Activated CD4-positive, alpha-beta T cell treated with anti-CD3 and anti-CD28 coated beads for 24 hours (primary cell): Measurements from ENCODE around the gene TPSAB1.
"Not testable (repeated sequence)": the region's sequence is repeated elsewhere in the genome, so short reads cannot be mapped to it uniquely, and the experiment has no call there.

Source experiments
- DNase-seq, 2 donors: peaks; one replicate each; pipeline ENCODE4 v3.0.0-alpha.2; 2020; ENCODE audit warnings: low read depth in 2 of 2

Gene TPSAB1

GRCh38 chr16:1240436-1240835, at the start of gene TPSAB1:
TSS of gene TPSAB1 (plus strand) at chr16:1240705. CDS start at chr16:1240939, 234 bp downstream.
- DNase-seq, result not testable (repeated sequence)

- not testable (repeated sequence) for DNase-seq
These were observed 49.7 kb upstream of the TPSAB1 start for GRCh38 chr16:1190789-1191188.

- no peak for DNase-seq
These were observed 48.0 kb upstream of the TPSAB1 start for GRCh38 chr16:1192384-1193073.

- DNase-seq, result no peak
These were observed 47.2 kb upstream of the TPSAB1 start for GRCh38 chr16:1193143-1193824.

DNA sequence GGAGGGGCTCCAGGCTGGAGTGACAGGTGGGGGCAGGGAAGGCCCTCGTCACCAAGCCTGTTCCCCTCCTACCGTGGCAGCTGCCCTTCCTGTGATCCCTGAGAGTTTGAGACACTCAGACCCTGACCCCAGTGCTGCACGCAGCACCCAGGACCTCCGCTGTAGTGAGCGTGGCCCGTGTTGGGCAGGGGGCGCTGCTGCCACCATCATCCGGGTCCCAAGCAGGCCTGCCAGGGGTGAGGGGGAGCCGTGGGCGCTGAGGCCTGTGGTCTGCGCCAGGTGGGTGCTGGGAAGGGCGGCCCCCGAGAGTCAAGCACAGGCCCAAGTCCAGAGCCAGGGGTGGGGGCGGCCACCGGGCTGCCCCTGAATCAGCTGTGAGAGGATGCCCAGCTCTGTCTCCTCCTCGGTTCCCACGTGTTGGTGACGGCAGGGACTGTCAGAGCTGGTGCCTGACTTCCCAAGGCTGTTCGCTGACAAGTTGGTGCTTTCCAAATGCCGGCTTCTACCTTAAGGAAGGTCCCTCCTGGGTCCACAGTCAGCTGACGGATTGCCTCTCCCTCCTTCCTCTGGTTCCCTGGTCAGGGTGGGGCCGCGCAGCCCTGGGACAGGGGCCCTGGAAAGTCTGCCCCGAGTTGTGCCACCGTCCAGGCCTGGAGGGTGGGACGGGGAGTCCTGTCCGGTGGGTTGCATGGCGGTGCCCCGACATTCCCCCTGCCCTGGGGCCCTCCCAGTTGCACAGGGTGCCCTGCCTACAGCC, 46.5 kb upstream of the TPSAB1 start:
- no peak for DNase-seq

GRCh38 chr16:1194665-1195392, 45.7 kb upstream of the TPSAB1 start:
- DNase-seq, result no peak

DNA sequence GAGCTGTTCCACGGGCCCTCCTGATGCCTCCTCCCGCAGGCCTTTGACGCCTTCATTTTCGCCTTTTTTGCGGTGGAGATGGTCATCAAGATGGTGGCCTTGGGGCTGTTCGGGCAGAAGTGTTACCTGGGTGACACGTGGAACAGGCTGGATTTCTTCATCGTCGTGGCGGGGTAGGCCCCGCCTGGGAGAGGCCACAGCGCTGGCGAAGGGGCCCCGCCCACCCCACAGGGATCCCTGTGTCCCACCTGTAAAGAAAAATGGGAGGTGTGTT, 45.2 kb upstream of the TPSAB1 start:
- no peak for DNase-seq

GRCh38 chr16:1196494-1196893, 44.0 kb upstream of the TPSAB1 start:
- DNase-seq, result no peak

- DNase-seq, result no peak
These were observed 43.2 kb upstream of the TPSAB1 start for GRCh38 chr16:1197237-1197866.

- no peak for DNase-seq
These were observed 42.3 kb upstream of the TPSAB1 start for GRCh38 chr16:1198194-1198593.

- not testable (repeated sequence) for DNase-seq
These were observed 41.7 kb upstream of the TPSAB1 start for GRCh38 chr16:1198671-1199346.

- DNase-seq, result no peak
These were observed 41.0 kb upstream of the TPSAB1 start for GRCh38 chr16:1199347-1200013.

DNA sequence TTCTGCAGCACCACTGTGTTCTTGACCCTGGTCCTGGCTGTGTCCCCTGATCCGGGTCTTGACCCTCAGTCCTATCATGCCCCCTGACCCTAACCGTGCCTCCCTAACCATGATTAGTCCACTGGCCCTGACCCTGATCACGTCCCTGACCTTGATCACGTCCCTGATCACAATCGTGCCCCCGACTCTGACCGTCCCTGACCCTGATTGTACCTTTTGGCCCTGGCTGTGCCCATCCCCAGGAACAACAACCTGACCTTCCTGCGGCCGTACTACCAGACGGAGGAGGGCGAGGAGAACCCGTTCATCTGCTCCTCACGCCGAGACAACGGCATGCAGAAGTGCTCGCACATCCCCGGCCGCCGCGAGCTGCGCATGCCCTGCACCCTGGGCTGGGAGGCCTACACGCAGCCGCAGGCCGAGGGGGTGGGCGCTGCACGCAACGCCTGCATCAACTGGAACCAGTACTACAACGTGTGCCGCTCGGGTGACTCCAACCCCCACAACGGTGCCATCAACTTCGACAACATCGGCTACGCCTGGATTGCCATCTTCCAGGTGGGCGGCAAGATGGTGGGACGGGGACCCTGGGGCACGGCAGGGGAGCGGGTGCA, 40.4 kb upstream of the TPSAB1 start:
- no peak for DNase-seq

DNA sequence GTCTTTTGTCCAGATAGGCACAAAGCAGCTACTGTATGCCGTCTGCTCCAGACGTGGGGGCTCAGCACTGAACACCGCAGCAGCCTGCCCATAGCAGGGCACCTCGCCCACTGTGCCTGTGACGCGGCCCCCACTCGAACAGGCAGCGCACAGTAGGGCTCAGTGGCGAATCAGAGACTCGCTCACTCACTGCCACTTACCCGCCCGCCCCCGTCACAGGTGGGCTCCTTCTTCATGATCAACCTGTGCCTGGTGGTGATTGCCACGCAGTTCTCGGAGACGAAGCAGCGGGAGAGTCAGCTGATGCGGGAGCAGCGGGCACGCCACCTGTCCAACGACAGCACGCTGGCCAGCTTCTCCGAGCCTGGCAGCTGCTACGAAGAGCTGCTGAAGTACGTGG, 39.1 kb upstream of the TPSAB1 start:
- no peak for DNase-seq

GRCh38 chr16:1202274-1202673, 38.2 kb upstream of the TPSAB1 start:
- no peak for DNase-seq

DNA sequence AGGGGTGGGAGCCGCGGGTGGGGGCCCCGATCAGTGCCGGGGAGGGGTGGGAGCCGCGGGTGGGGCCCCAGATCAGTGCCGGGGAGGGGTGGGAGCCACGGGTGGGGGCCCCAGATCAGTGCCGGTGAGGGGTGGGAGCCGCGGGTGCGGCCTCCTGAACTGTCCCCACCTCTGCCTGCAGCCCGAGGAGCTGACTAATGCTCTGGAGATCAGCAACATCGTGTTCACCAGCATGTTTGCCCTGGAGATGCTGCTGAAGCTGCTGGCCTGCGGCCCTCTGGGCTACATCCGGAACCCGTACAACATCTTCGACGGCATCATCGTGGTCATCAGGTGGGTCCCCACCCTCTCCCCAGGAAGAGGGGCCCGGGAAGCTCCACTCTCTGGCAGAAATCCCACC, 35.6 kb upstream of the TPSAB1 start:
- DNase-seq, result no peak

GRCh38 chr16:1206326-1206725, 34.2 kb upstream of the TPSAB1 start:
- DNase-seq, result no peak

DNA sequence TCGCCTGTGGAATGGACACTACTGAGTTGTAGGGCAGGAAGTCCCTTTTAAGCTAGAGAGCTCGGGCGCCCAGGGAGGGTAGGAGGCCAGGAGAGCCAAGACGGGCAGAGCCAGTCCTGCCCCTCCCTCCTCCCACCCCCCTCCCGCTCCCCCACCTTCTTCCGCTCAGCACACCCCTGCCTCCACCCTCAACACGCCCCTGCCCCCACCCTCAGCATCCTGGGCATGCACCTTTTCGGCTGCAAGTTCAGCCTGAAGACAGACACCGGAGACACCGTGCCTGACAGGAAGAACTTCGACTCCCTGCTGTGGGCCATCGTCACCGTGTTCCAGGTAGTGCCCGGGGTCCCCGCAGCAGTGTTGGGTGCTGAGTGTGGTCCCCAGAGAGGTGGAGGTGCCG, 33.7 kb upstream of the TPSAB1 start:
- DNase-seq, result no peak

- DNase-seq, result no peak
These were observed 32.2 kb upstream of the TPSAB1 start for GRCh38 chr16:1208239-1208830.

- DNase-seq, result no peak
These were observed 31.4 kb upstream of the TPSAB1 start for GRCh38 chr16:1209081-1209480.
